Small intestine (tissue), 7 donors: Measurements from ENCODE around the gene BCAS1. TPM values are rescaled to one million over a fixed set of nuclear protein-coding genes. Genes with fewer than 3 reads are reported as not detected.

Experiments used
- DNase-seq, 2 donors: peaks; one replicate each; pipeline versions ENCODE4 v3.0.0 to v3.0.0-alpha.2; 2013
- FAIRE-seq: peaks from 2 replicates; lab custom pipeline; 2012; peaks lifted over from hg19 to GRCh38; lab: Jason Lieb, UNC
- H3K27ac ChIP-seq, 3 donors: one replicate each; pipeline ENCODE4 v1.5.1; 2013; ENCODE audit warnings: low read length in 2 of 3, mild to moderate bottlenecking in 2 of 3, control low read depth in 1 of 3, inconsistent platforms in 1 of 3, low read depth in 1 of 3, moderate library complexity in 1 of 3
- H3K27me3 ChIP-seq, 3 donors: one replicate each; pipeline ENCODE4 v1.6.1; 2013; ENCODE audit warnings: low read length in 3 of 3, inconsistent platforms in 1 of 3; ENCODE audit not compliant: control insufficient read depth in 3 of 3, insufficient read depth in 3 of 3
- H3K36me3 ChIP-seq, 3 donors: one replicate each; pipeline ENCODE4 v1.6.1; 2013; ENCODE audit warnings: low read length in 3 of 3, inconsistent platforms in 1 of 3, low read depth in 1 of 3, mild to moderate bottlenecking in 1 of 3, moderate library complexity in 1 of 3; ENCODE audit not compliant: control insufficient read depth in 3 of 3, insufficient read depth in 2 of 3
- H3K4me1 ChIP-seq, 3 donors: one replicate each; pipeline ENCODE4 v1.6.1; 2013; ENCODE audit warnings: low read length in 2 of 3, inconsistent platforms in 1 of 3, low read depth in 1 of 3, mild to moderate bottlenecking in 1 of 3, moderate library complexity in 1 of 3; ENCODE audit not compliant: control insufficient read depth in 3 of 3, insufficient read depth in 2 of 3
- H3K4me3 ChIP-seq, 3 donors: one replicate each; pipeline ENCODE4 v1.5.1; 2013; ENCODE audit warnings: low read length in 3 of 3, control low read depth in 1 of 3, inconsistent platforms in 1 of 3, low read depth in 1 of 3, mild to moderate bottlenecking in 1 of 3, moderate library complexity in 1 of 3
- H3K9me3 ChIP-seq, 2 donors: one replicate each; pipeline ENCODE4 v1.6.1; 2013; ENCODE audit warnings: low read depth in 1 of 2, low read length in 1 of 2; ENCODE audit not compliant: control insufficient read depth in 2 of 2, insufficient read depth in 1 of 2
- WGBS, 3 donors: extraction: QIAGEN DNeasy Blood & Tissue Kit; methylation state at CpG; one replicate each; pipeline ENCODE4 v1.1.7; 2013; 5-methylcytosine and 5-hydroxymethylcytosine counted together
- polyA plus RNA-seq, 4 donors: library from polyadenylated mRNA; stranded (reverse) in 3 of 4; unstranded in 1 of 4; fragments of 200-250 nt in 3 of 4; fragments of 120-200 nt in 1 of 4; gene quantifications; one replicate each; pipeline versions ENCODE4 v1.2.1 to v1.2.3, GENCODE V29; 2013
- donor health status: healthy with polysubstance abuse.
- donor health status: control.
- donor health status: control.
- donor health status: Bipolar disorder and iron deficiency.
- donor health status: healthy.

The BCAS1 gene
- polyA plus RNA-seq, 4 donors, result 5.3 to 52.9 (median 30.8) TPM

GRCh38 chr20:53899351-53900167 is 170.8 kb downstream of the BCAS1 start:
- H3K27me3 ChIP-seq, result no peaks in the 10 kb centered on the region
- no peaks in the 10 kb centered on the region for H3K9me3 ChIP-seq
- FAIRE-seq (no peak), DNase-seq (peak; percentile 61 to 80)
- H3K27ac ChIP-seq, result peak overlapping the region; percentile 37 to 88 (median 82)
- H3K36me3 ChIP-seq, result no peaks in the 10 kb centered on the region
- peaks cover 8 to 26% (median 25%) of the 10 kb centered on the region in 3 donors for H3K4me1 ChIP-seq
- no peak overlapping the region for H3K4me3 ChIP-seq
- WGBS, 3 donors, result 18 to 44% (median 20%) methylated on average over 8 of the region's 8 CpGs

GRCh38 chr20:53898556-53898931 is 171.8 kb downstream of the BCAS1 start:
- no peaks in the 10 kb centered on the region for H3K36me3 ChIP-seq
- no peak overlapping the region for H3K4me3 ChIP-seq
- WGBS, 3 donors, result 85 to 91% (median 89%) methylated on average over 8 of the region's 8 CpGs
- peaks cover 8 to 26% (median 25%) of the 10 kb centered on the region in 3 donors for H3K4me1 ChIP-seq
- no peaks in the 10 kb centered on the region for H3K27me3 ChIP-seq
- FAIRE-seq (no peak), DNase-seq (no peak)
- H3K9me3 ChIP-seq, result no peaks in the 10 kb centered on the region
- peak overlapping the region in 2 of 3 donors; percentile 16 to 38 for H3K27ac ChIP-seq

- H3K4me3 ChIP-seq, result no peak overlapping the region
- H3K36me3 ChIP-seq, result no peaks in the 10 kb centered on the region
- DNase-seq, result peak in 1 of 2 donors; percentile 77
- H3K27me3 ChIP-seq, result no peaks in the 10 kb centered on the region
- peak overlapping the region in 2 of 3 donors; percentile 16 to 38 for H3K27ac ChIP-seq
- no peak for FAIRE-seq
- no peaks in the 10 kb centered on the region for H3K9me3 ChIP-seq
- WGBS, 3 donors, result 12 to 53% (median 37%) methylated on average over 9 of the region's 9 CpGs
- H3K4me1 ChIP-seq, result peaks cover 8 to 26% (median 25%) of the 10 kb centered on the region in 3 donors
These were observed 172.4 kb downstream of the BCAS1 start for GRCh38 chr20:53897884-53898555.

- H3K27ac ChIP-seq, result no peak overlapping the region
- H3K9me3 ChIP-seq, result no peaks in the 10 kb centered on the region
- H3K4me1 ChIP-seq, result peaks cover 8 to 23% (median 19%) of the 10 kb centered on the region in 3 donors
- FAIRE-seq, result no peak
- no peaks in the 10 kb centered on the region for H3K36me3 ChIP-seq
- H3K4me3 ChIP-seq, result no peak overlapping the region
- H3K27me3 ChIP-seq, result no peaks in the 10 kb centered on the region
- DNase-seq, result no peak
- WGBS, 3 donors, result 68 to 87% (median 84%) methylated on average over 4 of the region's 4 CpGs
These were observed 173.7 kb downstream of the BCAS1 start for GRCh38 chr20:53896647-53897046.

- H3K4me1 ChIP-seq, result peaks cover 8 to 19% (median 14%) of the 10 kb centered on the region in 3 donors
- H3K27ac ChIP-seq, result no peak overlapping the region
- 91 to 97% (median 94%) methylated on average over 7 of the region's 7 CpGs for WGBS, 3 donors
- peaks cover 0 to 5% of the 10 kb centered on the region in 2 donors for H3K9me3 ChIP-seq
- H3K4me3 ChIP-seq, result no peak overlapping the region
- H3K27me3 ChIP-seq, result no peaks in the 10 kb centered on the region
- DNase-seq (no peak), FAIRE-seq (no peak)
- H3K36me3 ChIP-seq, result no peaks in the 10 kb centered on the region
These were observed 174.4 kb downstream of the BCAS1 start for GRCh38 chr20:53896041-53896440.

- 75 to 92% (median 91%) methylated on average over 4 of the region's 4 CpGs for WGBS, 3 donors
- FAIRE-seq (no peak), DNase-seq (no peak)
- Histone ChIP-seq H3K36me3 (no peaks in the 10 kb centered on the region), H3K9me3 (peaks cover 0 to 5% of the 10 kb centered on the region in 2 donors), H3K27me3 (no peaks in the 10 kb centered on the region), H3K4me3 (no peak overlapping the region), H3K27ac (no peak overlapping the region), H3K4me1 (peaks cover 8 to 15% (median 10%) of the 10 kb centered on the region in 3 donors)
These were observed 175.0 kb downstream of the BCAS1 start for GRCh38 chr20:53895385-53895755.

GRCh38 chr20:53894707-53895384 is 175.5 kb downstream of the BCAS1 start:
- H3K4me3 ChIP-seq, result no peak overlapping the region
- DNase-seq (no peak), FAIRE-seq (no peak)
- peaks cover 8 to 13% (median 10%) of the 10 kb centered on the region in 3 donors for H3K4me1 ChIP-seq
- 71 to 84% (median 77%) methylated on average over 8 of the region's 8 CpGs for WGBS, 3 donors
- H3K27ac ChIP-seq, result no peak overlapping the region
- H3K36me3 ChIP-seq, result no peaks in the 10 kb centered on the region
- no peaks in the 10 kb centered on the region for H3K27me3 ChIP-seq
- peaks cover 0 to 5% of the 10 kb centered on the region in 2 donors for H3K9me3 ChIP-seq
